ENCODE results near the gene CTBP2. TPM values are rescaled to one million over a fixed set of nuclear protein-coding genes. Genes with fewer than 3 reads are reported as not detected.

Gene CTBP2
- total and polyA plus RNA-seq, 10 of the 15 experiments (the other 5 are each of a cell fraction or from before 2014, with no cell fraction given): 0.02 to 0.72 (median 0.06) TPM; not detected in 2

DNA sequence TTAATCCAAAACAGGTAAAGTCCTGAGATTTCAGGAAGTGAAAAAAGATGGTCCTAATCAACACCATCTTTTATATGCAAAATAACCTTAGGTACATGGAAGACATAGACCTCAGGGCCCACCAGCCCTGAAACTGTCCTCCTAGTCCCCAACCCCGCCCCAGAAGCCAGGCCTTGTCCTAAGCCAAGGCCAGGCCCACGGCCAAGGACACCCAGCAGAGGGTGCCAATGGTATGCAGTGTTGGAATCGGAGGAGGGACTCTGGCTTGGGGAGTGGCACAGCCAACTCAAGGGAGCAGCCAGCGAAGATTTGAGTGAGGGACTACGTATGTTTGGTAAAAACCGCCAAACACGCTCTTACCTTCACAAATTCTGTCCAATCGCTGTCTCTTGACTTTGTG, 121.7 kb downstream of the CTBP2 start:
- Histone ChIP-seq H3K27ac (ENCODE audit: control insufficient read depth, insufficient read depth) (no peak overlapping the region), H3K4me1 (ENCODE audit: control insufficient read depth, insufficient read depth, low read length) (no peaks in the 10 kb centered on the region), H2AFZ (ENCODE audit: control insufficient read depth, low read depth, low read length) (no peak overlapping the region), H3K36me3 (ENCODE audit: control insufficient read depth in 2 of 2, insufficient read depth in 2 of 2, low read length in 1 of 2) (no peaks in the 10 kb centered on the region), H3K9ac (ENCODE audit: control insufficient read depth, insufficient read depth, low read length) (no peak overlapping the region), H4K20me1 (ENCODE audit: control insufficient read depth, insufficient read depth) (no peaks in the 10 kb centered on the region), H3K79me2 (ENCODE audit: control insufficient read depth, insufficient read depth, low read length) (no peaks in the 10 kb centered on the region), H3K4me3 (no peak overlapping the region), H3K9me3 (replicated peaks; ENCODE audit: control insufficient read depth, insufficient read depth, low read length) (no peaks in the 10 kb centered on the region), H3K4me2 (ENCODE audit: control insufficient read depth, insufficient read depth) (no peak overlapping the region), H3K27me3 (replicated peaks in 1 of 2; ENCODE audit: control insufficient read depth in 2 of 2, insufficient read depth in 2 of 2, low read length in 1 of 2) (no peaks in the 10 kb centered on the region)
- FAIRE-seq (no peak), ATAC-seq (peak; percentile 66), DNase-seq (ENCODE audit: low read depth, low spot score) (no peak)
- BruUV-seq (replicated peaks): no TSS peak
- ChIA-PET CTCF (no interaction called here), RAD21 (ENCODE audit: unreplicated experiment) (no interaction called here), POLR2A (no interaction called here), SMC1A (ENCODE audit: uncharacterized antibody, unreplicated experiment) (no interaction called here)
- TF ChIP-seq RAD21 (IDR thresholded peaks at IDR 0.05; ENCODE audit: insufficient read depth, low read depth, low read length): peak; percentile 59
- TF ChIP-seq, protein P1, sequence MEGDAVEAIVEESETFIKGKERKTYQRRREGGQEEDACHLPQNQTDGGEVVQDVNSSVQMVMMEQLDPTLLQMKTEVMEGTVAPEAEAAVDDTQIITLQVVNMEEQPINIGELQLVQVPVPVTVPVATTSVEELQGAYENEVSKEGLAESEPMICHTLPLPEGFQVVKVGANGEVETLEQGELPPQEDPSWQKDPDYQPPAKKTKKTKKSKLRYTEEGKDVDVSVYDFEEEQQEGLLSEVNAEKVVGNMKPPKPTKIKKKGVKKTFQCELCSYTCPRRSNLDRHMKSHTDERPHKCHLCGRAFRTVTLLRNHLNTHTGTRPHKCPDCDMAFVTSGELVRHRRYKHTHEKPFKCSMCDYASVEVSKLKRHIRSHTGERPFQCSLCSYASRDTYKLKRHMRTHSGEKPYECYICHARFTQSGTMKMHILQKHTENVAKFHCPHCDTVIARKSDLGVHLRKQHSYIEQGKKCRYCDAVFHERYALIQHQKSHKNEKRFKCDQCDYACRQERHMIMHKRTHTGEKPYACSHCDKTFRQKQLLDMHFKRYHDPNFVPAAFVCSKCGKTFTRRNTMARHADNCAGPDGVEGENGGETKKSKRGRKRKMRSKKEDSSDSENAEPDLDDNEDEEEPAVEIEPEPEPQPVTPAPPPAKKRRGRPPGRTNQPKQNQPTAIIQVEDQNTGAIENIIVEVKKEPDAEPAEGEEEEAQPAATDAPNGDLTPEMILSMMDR (IDR thresholded peaks at IDR 0.05 in 2 of 3, conservative IDR thresholded peaks at IDR 0.05 in 1 of 3; ENCODE audit: control insufficient read depth in 2 of 3, extremely low read depth in 1 of 3, insufficient read depth in 1 of 3, low read depth in 3 of 3, low read length in 3 of 3): peak; percentile 12 to 35 (median 19); a peak in 2 of 6 replicates
- TF ChIP-seq YBX1 (IDR thresholded peaks at IDR 0.05): no peak
- intact Hi-C loops (cut with micrococcal nuclease; ENCODE audit: unreplicated experiment): no loop called here
- in situ Hi-C loops (cut with MboI): no loop called here
- WGBS (ENCODE audit: insufficient coverage, insufficient replicate concordance, low lambda C conversion rate, missing lambda C conversion rate): 45% methylated on average over 8 of the region's 8 CpGs

DNA sequence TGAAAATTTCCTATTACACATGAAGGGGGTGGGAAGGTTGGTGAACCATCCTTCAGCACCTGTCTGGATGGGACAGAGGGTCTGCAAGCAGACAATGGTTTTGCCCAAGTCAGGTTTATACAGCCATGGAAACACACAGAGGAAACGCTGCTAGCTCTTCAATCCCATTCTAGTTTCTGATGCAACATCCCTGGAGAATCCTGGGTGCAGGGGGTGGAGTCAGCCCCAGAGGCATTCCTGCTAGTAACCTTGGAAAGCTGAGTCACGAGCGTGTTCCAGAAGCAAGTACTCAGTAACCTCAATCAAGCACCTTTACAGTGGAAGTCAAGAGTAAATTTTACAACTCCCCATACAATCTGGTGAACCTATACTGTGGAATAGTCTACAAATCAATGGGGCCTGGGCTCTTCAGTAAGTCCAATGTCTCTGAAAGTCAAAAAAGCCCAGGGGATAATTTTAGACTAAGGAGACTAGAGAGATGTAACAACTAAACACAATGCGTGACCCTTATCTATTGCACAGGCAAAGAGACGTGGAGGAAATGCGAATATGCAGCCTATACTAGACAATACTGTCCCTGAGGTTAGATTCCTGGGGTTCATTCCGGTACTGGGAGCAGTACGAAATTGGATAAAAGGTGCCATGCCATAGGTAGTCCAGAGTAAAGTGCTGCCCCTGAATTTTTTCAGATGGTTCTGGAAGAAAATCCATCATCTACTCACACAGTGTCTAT, 123.1 kb downstream of the CTBP2 start:
- H2AFZ ChIP-seq (ENCODE audit: control insufficient read depth, low read depth, low read length): no peak overlapping the region
- intact Hi-C loops (cut with micrococcal nuclease; ENCODE audit: unreplicated experiment): no loop called here
- ATAC-seq (no peak), DNase-seq (ENCODE audit: low read depth, low spot score) (no peak), FAIRE-seq (no peak)
- no peaks in the 10 kb centered on the region for H3K36me3 ChIP-seq (ENCODE audit: control insufficient read depth in 2 of 2, insufficient read depth in 2 of 2, low read length in 1 of 2)
- H3K9ac ChIP-seq (ENCODE audit: control insufficient read depth, insufficient read depth, low read length): no peak overlapping the region
- no peak overlapping the region for H3K27ac ChIP-seq (ENCODE audit: control insufficient read depth, insufficient read depth)
- ChIA-PET POLR2A (no interaction called here), RAD21 (ENCODE audit: unreplicated experiment) (interaction anchor here (0.6 kb wide), 1 partner anchor 505 kb away, joined by 3 read pairs; no protein-coding TSS in a partner anchor), CTCF (interaction anchor here (1.0 to 2.4 kb wide), 2 partner anchors 11 to 45 kb away, joined by 3 to 11 read pairs; no protein-coding TSS in a partner anchor), SMC1A (ENCODE audit: uncharacterized antibody, unreplicated experiment) (interaction anchor here (1.7 kb wide), 1 partner anchor 466 kb away, joined by 3 read pairs; no protein-coding TSS in a partner anchor)
- no peaks in the 10 kb centered on the region for H3K79me2 ChIP-seq (ENCODE audit: control insufficient read depth, insufficient read depth, low read length)
- H3K4me1 ChIP-seq (ENCODE audit: control insufficient read depth, insufficient read depth, low read length): no peaks in the 10 kb centered on the region
- no peaks in the 10 kb centered on the region for H4K20me1 ChIP-seq (ENCODE audit: control insufficient read depth, insufficient read depth)
- WGBS (ENCODE audit: insufficient coverage, insufficient replicate concordance, low lambda C conversion rate, missing lambda C conversion rate): 45% methylated on average over 8 of the region's 8 CpGs
- no peaks in the 10 kb centered on the region for H3K9me3 ChIP-seq (replicated peaks; ENCODE audit: control insufficient read depth, insufficient read depth, low read length)
- H3K27me3 ChIP-seq (replicated peaks in 1 of 2; ENCODE audit: control insufficient read depth in 2 of 2, insufficient read depth in 2 of 2, low read length in 1 of 2): no peaks in the 10 kb centered on the region
- no peak overlapping the region for H3K4me2 ChIP-seq (ENCODE audit: control insufficient read depth, insufficient read depth)
- no peak overlapping the region for H3K4me3 ChIP-seq
- in situ Hi-C loops (cut with MboI): no loop called here
- TF ChIP-seq CHD1 (IDR thresholded peaks at IDR 0.05; ENCODE audit: low read depth, low read length) (no peak), ZSCAN29 (IDR thresholded peaks at IDR 0.05) (no peak)
- BruUV-seq (replicated peaks): no TSS peak

All from GM12878 (cell line).